Lung (tissue), 12 donors: ENCODE results near the gene AUH. TPM values are rescaled to one million over a fixed set of nuclear protein-coding genes. Genes with fewer than 3 reads are reported as not detected.

Experiments used
- ATAC-seq: fragments of 200-7000 bp; cut with Tn5 transposase; one replicate; pipeline ENCODE4 v1.9.1; 2020; ENCODE audit warnings: moderate number of reproducible peaks; ENCODE audit not compliant: insufficient read depth, low FRiP score
- DNase-seq, 3 donors: peaks; one replicate each; pipeline ENCODE4 v3.0.0-alpha.2; 2013 to 2017
- H3K27ac ChIP-seq, 2 donors: one replicate each; pipeline ENCODE4 v1.5.1; 2013; ENCODE audit warnings: mild to moderate bottlenecking in 2 of 2, moderate library complexity in 2 of 2, control low read depth in 1 of 2, inconsistent platforms in 1 of 2, low read depth in 1 of 2, low read length in 1 of 2
- H3K27me3 ChIP-seq, 3 donors: one replicate each; pipeline ENCODE4 v1.5.1; 2013; ENCODE audit warnings: low read length in 2 of 3; ENCODE audit not compliant: control insufficient read depth in 3 of 3, insufficient read depth in 3 of 3
- H3K36me3 ChIP-seq, 4 donors: one replicate each; pipeline ENCODE4 v1.5.1; 2013; ENCODE audit warnings: low read length in 4 of 4, mild to moderate bottlenecking in 1 of 4, moderate library complexity in 1 of 4; ENCODE audit not compliant: control insufficient read depth in 4 of 4, insufficient read depth in 4 of 4
- H3K4me1 ChIP-seq, 5 donors: one replicate each; pipeline ENCODE4 v1.5.1; 2013; ENCODE audit warnings: low read length in 5 of 5, mild to moderate bottlenecking in 2 of 5, moderate library complexity in 1 of 5; ENCODE audit not compliant: control insufficient read depth in 5 of 5, insufficient read depth in 5 of 5
- H3K4me3 ChIP-seq: one replicate; pipeline ENCODE4 v1.5.1; 2013; ENCODE audit warnings: mild to moderate bottlenecking, control low read depth, moderate library complexity
- H3K9ac ChIP-seq, 2 donors: one replicate each; pipeline ENCODE4 v1.5.1; 2013; ENCODE audit warnings: low read length in 2 of 2, control low read depth in 1 of 2; ENCODE audit not compliant: insufficient read depth in 1 of 2
- H3K9me3 ChIP-seq, 4 donors: one replicate each; pipeline ENCODE4 v1.5.1; 2013; ENCODE audit warnings: low read length in 3 of 4, mild to moderate bottlenecking in 1 of 4, moderate library complexity in 1 of 4; ENCODE audit not compliant: control insufficient read depth in 4 of 4, insufficient read depth in 3 of 4
- WGBS, 2 donors: extraction: QIAGEN DNeasy Blood & Tissue Kit; methylation state at CpG; one replicate each; pipeline ENCODE4 v1.1.7; 2013; 5-methylcytosine and 5-hydroxymethylcytosine counted together
- polyA plus RNA-seq, 2 donors: library from polyadenylated mRNA; stranded (reverse); fragments of 200-250 nt; gene quantifications; one replicate each; pipeline ENCODE4 v1.2.1, GENCODE V29; 2013
- total RNA-seq, 2 donors: library from RNA; depleted of rRNA in 1 of 2; stranded (reverse); fragments of >200 nt in 1 of 2; gene quantifications; one replicate each; pipeline ENCODE4 v1.2.1, GENCODE V29; 2014 to 2021
- TF ChIP-seq, protein P1 (sequence below): IDR thresholded peaks from 2 replicates; pipeline ENCODE4 v1.5.1; 2012; ENCODE audit warnings: mild to moderate bottlenecking; ENCODE audit errors: control extremely low read depth, extremely low read depth
- donor health status: control.
- donor health status: control.
- donor health status: Bipolar disorder and iron deficiency.
- donor health status: healthy.
- donor health status: DM: yes; HTN: yes; CAD: no.

The AUH gene
- total and polyA plus RNA-seq, 4 donors: 10.5 to 76.8 (median 16.2) TPM

- no peaks in the 10 kb centered on the region for H3K27me3 ChIP-seq
- H3K27ac ChIP-seq: no peak overlapping the region
- no peak for DNase-seq
- H3K36me3 ChIP-seq: peaks cover 5 to 12% (median 9%) of the 10 kb centered on the region in 4 donors
- no peaks in the 10 kb centered on the region for H3K9me3 ChIP-seq
- H3K9ac ChIP-seq: no peak overlapping the region
- H3K4me1 ChIP-seq: peaks cover 0 to 3% (median 0%) of the 10 kb centered on the region in 5 donors
- no peak overlapping the region for H3K4me3 ChIP-seq
- TF ChIP-seq, protein P1, sequence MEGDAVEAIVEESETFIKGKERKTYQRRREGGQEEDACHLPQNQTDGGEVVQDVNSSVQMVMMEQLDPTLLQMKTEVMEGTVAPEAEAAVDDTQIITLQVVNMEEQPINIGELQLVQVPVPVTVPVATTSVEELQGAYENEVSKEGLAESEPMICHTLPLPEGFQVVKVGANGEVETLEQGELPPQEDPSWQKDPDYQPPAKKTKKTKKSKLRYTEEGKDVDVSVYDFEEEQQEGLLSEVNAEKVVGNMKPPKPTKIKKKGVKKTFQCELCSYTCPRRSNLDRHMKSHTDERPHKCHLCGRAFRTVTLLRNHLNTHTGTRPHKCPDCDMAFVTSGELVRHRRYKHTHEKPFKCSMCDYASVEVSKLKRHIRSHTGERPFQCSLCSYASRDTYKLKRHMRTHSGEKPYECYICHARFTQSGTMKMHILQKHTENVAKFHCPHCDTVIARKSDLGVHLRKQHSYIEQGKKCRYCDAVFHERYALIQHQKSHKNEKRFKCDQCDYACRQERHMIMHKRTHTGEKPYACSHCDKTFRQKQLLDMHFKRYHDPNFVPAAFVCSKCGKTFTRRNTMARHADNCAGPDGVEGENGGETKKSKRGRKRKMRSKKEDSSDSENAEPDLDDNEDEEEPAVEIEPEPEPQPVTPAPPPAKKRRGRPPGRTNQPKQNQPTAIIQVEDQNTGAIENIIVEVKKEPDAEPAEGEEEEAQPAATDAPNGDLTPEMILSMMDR: no peak
- no peak for ATAC-seq
Observed at GRCh38 chr9:91347377-91347776, 14.3 kb downstream of the AUH start.

- Histone ChIP-seq H3K4me1 (peaks cover 0 to 6% (median 0%) of the 10 kb centered on the region in 5 donors), H3K9me3 (peaks cover 0 to 4% (median 0%) of the 10 kb centered on the region in 4 donors), H3K36me3 (peaks cover 10 to 16% (median 13%) of the 10 kb centered on the region in 4 donors), H3K9ac (no peak overlapping the region), H3K27ac (no peak overlapping the region), H3K27me3 (no peaks in the 10 kb centered on the region), H3K4me3 (no peak overlapping the region)
- TF ChIP-seq, protein P1: no peak
- no peak for ATAC-seq
- 96 to 100% methylated on average over 1 of the region's 1 CpG for WGBS, 2 donors
- DNase-seq: no peak
Observed at GRCh38 chr9:91346644-91347043, 15.1 kb downstream of the AUH start.

- 82 to 93% methylated on average over 4 of the region's 4 CpGs for WGBS, 2 donors
- peaks cover 0 to 6% (median 0%) of the 10 kb centered on the region in 5 donors for H3K4me1 ChIP-seq
- no peaks in the 10 kb centered on the region for H3K27me3 ChIP-seq
- no peak overlapping the region for H3K4me3 ChIP-seq
- peaks cover 9 to 18% (median 14%) of the 10 kb centered on the region in 4 donors for H3K36me3 ChIP-seq
- peaks cover 0 to 4% (median 0%) of the 10 kb centered on the region in 4 donors for H3K9me3 ChIP-seq
- no peak overlapping the region for H3K9ac ChIP-seq
- no peak overlapping the region for H3K27ac ChIP-seq
- DNase-seq: no peak
- no peak for ATAC-seq
- TF ChIP-seq, protein P1: no peak
Observed at GRCh38 chr9:91345978-91346377, 15.7 kb downstream of the AUH start.

- no peak for ATAC-seq
Observed at GRCh38 chr9:91342575-91342974, 19.1 kb downstream of the AUH start.

More at GRCh38 chr9:91342575-91342974, 19.1 kb downstream of the AUH start:
- no peak for DNase-seq
- TF ChIP-seq, protein P1: no peak
- Histone ChIP-seq H3K36me3 (peaks cover 9 to 26% (median 16%) of the 10 kb centered on the region in 4 donors), H3K9me3 (peaks cover 0 to 4% (median 0%) of the 10 kb centered on the region in 4 donors), H3K27ac (no peak overlapping the region), H3K27me3 (no peaks in the 10 kb centered on the region), H3K4me3 (no peak overlapping the region), H3K9ac (no peak overlapping the region), H3K4me1 (peaks cover 0 to 11% (median 4%) of the 10 kb centered on the region in 5 donors)
- WGBS, 2 donors: 92 to 94% methylated on average over 3 of the region's 3 CpGs
